OCI-LY1 (cell line): ENCODE measurements around the gene PLEKHG4B.

Experiments used
- H2AFZ ChIP-seq: fragments of 200-600 bp; sonication (generic), shearing (Covaris generic); 2 replicates; pipeline ENCODE4 v1.6.0; 2014; ENCODE audit warnings: antibody characterized with exemption, mild to moderate bottlenecking, low read length
- H3F3A ChIP-seq: fragments of 200-600 bp; sonication (generic), shearing (Covaris generic); 2 replicates; pipeline ENCODE4 v1.6.0; 2014; ENCODE audit warnings: mild to moderate bottlenecking, antibody characterized with exemption, low read length, moderate library complexity; ENCODE audit not compliant: insufficient read depth
- H3K27ac ChIP-seq: fragments of 200-600 bp; sonication (generic); 2 replicates; pipeline ENCODE4 v1.5.1; 2014; ENCODE audit warnings: low read length, mixed run types, mild to moderate bottlenecking, low read depth; ENCODE audit not compliant: poor library complexity, severe bottlenecking
- H3K27me3 ChIP-seq: fragments of 200-600 bp; sonication (generic); 2 replicates; pipeline ENCODE4 v1.6.0; 2014; ENCODE audit warnings: antibody characterized with exemption, mild to moderate bottlenecking, low read length, moderate library complexity; ENCODE audit not compliant: insufficient read depth
- H3K36me3 ChIP-seq: fragments of 200-600 bp; sonication (generic); 2 replicates; pipeline ENCODE4 v1.6.1; 2014; ENCODE audit warnings: mild to moderate bottlenecking, antibody characterized with exemption, low read length, moderate library complexity, mixed read lengths; ENCODE audit not compliant: insufficient read depth
- H3K4me1 ChIP-seq: fragments of 200-600 bp; sonication (generic); 2 replicates; pipeline ENCODE4 v1.5.1; 2014; ENCODE audit warnings: mild to moderate bottlenecking, low read length, moderate library complexity; ENCODE audit not compliant: insufficient read depth, severe bottlenecking
- H3K4me2 ChIP-seq: fragments of 200-600 bp; sonication (generic), shearing (Covaris generic); 2 replicates; pipeline ENCODE4 v1.6.1; 2014; ENCODE audit warnings: low read length
- H3K4me3 ChIP-seq: fragments of 200-600 bp; sonication (generic); 2 replicates; pipeline ENCODE4 v1.5.1; 2014; ENCODE audit warnings: low read length, low read depth, mild to moderate bottlenecking, mixed read lengths; ENCODE audit not compliant: poor library complexity, severe bottlenecking
- H3K79me2 ChIP-seq: fragments of 200-600 bp; shearing (Covaris generic); 2 replicates; pipeline ENCODE4 v1.6.1; 2016; ENCODE audit warnings: mixed run types, low read length, mixed read lengths; ENCODE audit not compliant: insufficient read depth
- H3K9ac ChIP-seq: fragments of 200-600 bp; sonication (generic), shearing (Covaris generic); 2 replicates; pipeline ENCODE4 v1.6.1; 2014; ENCODE audit warnings: mild to moderate bottlenecking, low read length, mixed read lengths
- H3K9me2 ChIP-seq: fragments of 200-600 bp; sonication (generic), shearing (Covaris generic); 2 replicates; pipeline ENCODE4 v1.6.1; 2014; ENCODE audit warnings: low read depth, mild to moderate bottlenecking, low read length, mixed read lengths
- H3K9me3 ChIP-seq: fragments of 200-600 bp; shearing (Covaris generic); 2 replicates; pipeline ENCODE4 v1.6.1; 2014; ENCODE audit warnings: low read length, mixed read lengths
- H4K20me1 ChIP-seq: fragments of 200-600 bp; sonication (generic), shearing (Covaris generic); 2 replicates; pipeline ENCODE4 v1.6.0; 2016; ENCODE audit warnings: mild to moderate bottlenecking, low read length; ENCODE audit not compliant: insufficient read depth
- EZH2 ChIP-seq: fragments of 200-600 bp; sonication (generic), shearing (Covaris generic); IDR thresholded peaks from 2 replicates; pipeline ENCODE4 v1.8.0; 2017; ENCODE audit warnings: borderline replicate concordance, mixed run types, mild to moderate bottlenecking, antibody characterized with exemption, low read length, moderate library complexity, mixed read lengths
- TF ChIP-seq, protein P1 (sequence below): fragments of 200-600 bp; sonication (generic), shearing (Covaris generic); IDR thresholded peaks from 2 replicates; pipeline ENCODE4 v1.5.1; 2017; ENCODE audit warnings: mild to moderate bottlenecking, antibody characterized with exemption, low read length, moderate library complexity, mixed read lengths

PLEKHG4B gene

DNA sequence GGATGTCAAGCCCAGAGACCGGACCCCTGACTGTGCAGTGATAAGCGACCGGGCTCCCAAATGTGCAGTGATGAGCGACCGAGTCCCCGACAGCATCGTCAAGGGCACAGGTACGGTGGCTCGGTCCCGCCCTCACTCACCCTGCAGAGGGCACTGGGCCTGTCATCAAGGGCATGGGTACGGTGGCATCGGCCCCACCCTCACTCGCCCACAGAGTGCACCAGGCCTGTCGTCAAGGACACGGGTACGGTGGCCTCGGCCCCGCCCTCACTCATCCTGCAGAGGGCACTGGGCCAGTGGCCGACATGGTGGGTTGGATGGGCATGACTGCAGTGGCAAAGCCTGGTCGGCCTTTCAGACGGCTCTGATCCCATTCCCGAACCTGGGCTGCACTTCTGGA is 89.6 kb downstream of the PLEKHG4B start:
- Histone ChIP-seq H3K9me2 (no peaks in the 10 kb centered on the region), H3K4me2 (no peak overlapping the region), H3K4me1 (no peaks in the 10 kb centered on the region), H3K9me3 (no peaks in the 10 kb centered on the region), H3K4me3 (no peak overlapping the region), H3K9ac (no peak overlapping the region), H2AFZ (no peak overlapping the region), H4K20me1 (no peaks in the 10 kb centered on the region), H3K79me2 (no peaks in the 10 kb centered on the region), H3K27ac (no peak overlapping the region), H3K27me3 (peaks cover 5% of the 10 kb centered on the region), H3F3A (no peaks in the 10 kb centered on the region), H3K36me3 (no peaks in the 10 kb centered on the region)
- TF ChIP-seq EZH2, result no peak
- TF ChIP-seq, protein P1, sequence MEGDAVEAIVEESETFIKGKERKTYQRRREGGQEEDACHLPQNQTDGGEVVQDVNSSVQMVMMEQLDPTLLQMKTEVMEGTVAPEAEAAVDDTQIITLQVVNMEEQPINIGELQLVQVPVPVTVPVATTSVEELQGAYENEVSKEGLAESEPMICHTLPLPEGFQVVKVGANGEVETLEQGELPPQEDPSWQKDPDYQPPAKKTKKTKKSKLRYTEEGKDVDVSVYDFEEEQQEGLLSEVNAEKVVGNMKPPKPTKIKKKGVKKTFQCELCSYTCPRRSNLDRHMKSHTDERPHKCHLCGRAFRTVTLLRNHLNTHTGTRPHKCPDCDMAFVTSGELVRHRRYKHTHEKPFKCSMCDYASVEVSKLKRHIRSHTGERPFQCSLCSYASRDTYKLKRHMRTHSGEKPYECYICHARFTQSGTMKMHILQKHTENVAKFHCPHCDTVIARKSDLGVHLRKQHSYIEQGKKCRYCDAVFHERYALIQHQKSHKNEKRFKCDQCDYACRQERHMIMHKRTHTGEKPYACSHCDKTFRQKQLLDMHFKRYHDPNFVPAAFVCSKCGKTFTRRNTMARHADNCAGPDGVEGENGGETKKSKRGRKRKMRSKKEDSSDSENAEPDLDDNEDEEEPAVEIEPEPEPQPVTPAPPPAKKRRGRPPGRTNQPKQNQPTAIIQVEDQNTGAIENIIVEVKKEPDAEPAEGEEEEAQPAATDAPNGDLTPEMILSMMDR, result no peak

DNA sequence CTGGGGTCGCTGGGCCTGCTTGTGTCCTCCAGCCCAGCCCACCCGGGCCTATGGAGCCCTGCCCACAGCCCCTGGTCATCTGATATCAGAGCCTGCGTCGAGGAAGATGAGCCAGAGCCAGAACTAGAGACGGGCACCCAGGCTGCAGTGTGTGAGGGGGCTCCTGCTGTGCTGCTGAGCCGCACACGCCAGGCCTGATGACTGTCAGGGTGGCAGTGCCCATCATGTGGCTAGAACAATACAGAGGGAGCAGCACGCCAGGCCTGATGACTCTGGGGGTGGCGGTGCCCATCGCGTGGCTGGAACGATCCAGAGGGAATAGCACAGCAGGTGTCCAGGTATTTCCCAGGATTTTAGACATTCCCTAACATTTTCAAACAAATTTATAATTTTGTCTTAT is 90.2 kb downstream of the PLEKHG4B start:
- Histone ChIP-seq H3K27ac (no peak overlapping the region), H3K9me2 (no peaks in the 10 kb centered on the region), H3K4me3 (no peak overlapping the region), H3K27me3 (peaks cover 5% of the 10 kb centered on the region), H3K36me3 (no peaks in the 10 kb centered on the region), H4K20me1 (no peaks in the 10 kb centered on the region), H3F3A (no peaks in the 10 kb centered on the region), H3K9me3 (no peaks in the 10 kb centered on the region), H3K9ac (no peak overlapping the region), H2AFZ (no peak overlapping the region), H3K4me1 (no peaks in the 10 kb centered on the region), H3K4me2 (no peak overlapping the region), H3K79me2 (no peaks in the 10 kb centered on the region)
- no peak for TF ChIP-seq EZH2
- TF ChIP-seq, protein P1, result no peak

DNA sequence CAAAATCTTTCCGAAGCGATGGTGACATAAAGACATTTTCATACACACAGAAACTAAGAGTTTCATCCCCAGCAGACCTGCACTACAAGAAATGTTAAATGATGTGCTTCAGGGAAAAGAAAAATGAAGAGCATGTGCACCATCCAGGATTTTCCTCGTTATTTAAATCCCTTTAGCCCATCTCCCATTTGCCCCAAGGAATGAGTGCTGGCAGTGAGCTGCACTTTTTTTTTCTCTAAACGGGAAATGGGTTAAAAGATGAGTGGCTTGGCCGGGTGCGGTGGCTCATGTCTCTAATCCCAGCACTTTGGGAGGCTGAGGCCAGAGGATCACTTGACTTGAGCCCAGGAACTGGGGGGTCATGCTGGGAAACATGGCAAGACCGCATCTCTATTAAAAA is 92.5 kb downstream of the PLEKHG4B start:
- no peak overlapping the region for H3K4me2 ChIP-seq
- H3F3A ChIP-seq, result no peaks in the 10 kb centered on the region
- no peak overlapping the region for H3K9ac ChIP-seq
- no peak overlapping the region for H3K27ac ChIP-seq
- no peaks in the 10 kb centered on the region for H3K9me3 ChIP-seq
- TF ChIP-seq, protein P1, result no peak
- no peak for TF ChIP-seq EZH2
- no peak overlapping the region for H3K4me3 ChIP-seq
- H4K20me1 ChIP-seq, result no peaks in the 10 kb centered on the region
- H3K36me3 ChIP-seq, result no peaks in the 10 kb centered on the region
- no peaks in the 10 kb centered on the region for H3K79me2 ChIP-seq
- H2AFZ ChIP-seq, result no peak overlapping the region
- peaks cover 14% of the 10 kb centered on the region for H3K4me1 ChIP-seq
- H3K27me3 ChIP-seq, result peaks cover 5% of the 10 kb centered on the region
- no peaks in the 10 kb centered on the region for H3K9me2 ChIP-seq
